ENCODE data around the gene GABRR2. TPM values are rescaled to one million over a fixed set of nuclear protein-coding genes. Genes with fewer than 3 reads are reported as not detected.
A peak's percentile ranks its signal among the peaks of the same experiment; 100 is the strongest.
"Not testable (repeated sequence)": the region's sequence is repeated elsewhere in the genome, so short reads cannot be mapped to it uniquely, and the experiment has no call there.

The GABRR2 gene
- total RNA-seq, 6 experiments from 2014 or later, result 0.10 to 0.24 (median 0.12) TPM; not detected in 2

DNA sequence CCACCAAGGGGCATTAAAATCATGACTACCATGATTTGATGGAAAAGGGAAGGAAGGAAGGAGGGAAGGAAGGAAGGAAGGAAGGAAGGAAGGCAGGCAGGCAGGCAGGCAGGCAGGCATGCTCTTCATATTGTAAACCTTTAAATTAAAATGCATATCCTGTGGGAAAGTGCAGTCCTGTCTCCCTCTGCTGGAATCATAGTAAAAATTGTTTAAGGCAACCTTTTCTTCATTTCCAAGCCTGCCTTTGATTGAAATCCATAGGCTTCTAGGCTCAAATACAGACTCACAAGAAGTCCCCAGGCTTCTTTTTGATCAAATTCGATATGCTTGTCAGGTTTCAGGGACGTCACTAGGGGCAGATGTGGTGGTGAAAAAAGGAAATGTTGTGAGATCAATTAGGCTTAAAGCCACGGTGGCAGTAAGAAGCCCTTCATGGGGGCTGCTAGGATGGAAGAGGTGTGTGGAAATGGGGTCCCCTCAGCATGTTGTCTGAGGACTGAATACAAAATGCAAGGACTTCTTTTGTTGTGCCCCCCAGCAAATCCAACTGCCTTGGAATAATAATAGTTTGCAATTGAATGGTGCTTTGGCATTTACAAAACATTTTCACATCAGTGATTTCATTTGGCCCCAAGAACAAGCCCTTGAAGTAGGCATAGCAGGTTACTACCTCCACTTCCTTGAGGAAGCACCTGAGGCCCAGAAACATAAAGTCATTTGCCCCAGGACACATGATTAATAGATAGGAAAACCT lies 72.3 kb downstream of the GABRR2 start:
- no peaks in the 10 kb centered on the region for H3K9me3 Mint-ChIP-seq
- H3K36me3 Mint-ChIP-seq (ENCODE audit: low read depth), result no peaks in the 10 kb centered on the region
- H3K27ac Mint-ChIP-seq, result no peak overlapping the region
- TF ChIP-seq, protein P1, sequence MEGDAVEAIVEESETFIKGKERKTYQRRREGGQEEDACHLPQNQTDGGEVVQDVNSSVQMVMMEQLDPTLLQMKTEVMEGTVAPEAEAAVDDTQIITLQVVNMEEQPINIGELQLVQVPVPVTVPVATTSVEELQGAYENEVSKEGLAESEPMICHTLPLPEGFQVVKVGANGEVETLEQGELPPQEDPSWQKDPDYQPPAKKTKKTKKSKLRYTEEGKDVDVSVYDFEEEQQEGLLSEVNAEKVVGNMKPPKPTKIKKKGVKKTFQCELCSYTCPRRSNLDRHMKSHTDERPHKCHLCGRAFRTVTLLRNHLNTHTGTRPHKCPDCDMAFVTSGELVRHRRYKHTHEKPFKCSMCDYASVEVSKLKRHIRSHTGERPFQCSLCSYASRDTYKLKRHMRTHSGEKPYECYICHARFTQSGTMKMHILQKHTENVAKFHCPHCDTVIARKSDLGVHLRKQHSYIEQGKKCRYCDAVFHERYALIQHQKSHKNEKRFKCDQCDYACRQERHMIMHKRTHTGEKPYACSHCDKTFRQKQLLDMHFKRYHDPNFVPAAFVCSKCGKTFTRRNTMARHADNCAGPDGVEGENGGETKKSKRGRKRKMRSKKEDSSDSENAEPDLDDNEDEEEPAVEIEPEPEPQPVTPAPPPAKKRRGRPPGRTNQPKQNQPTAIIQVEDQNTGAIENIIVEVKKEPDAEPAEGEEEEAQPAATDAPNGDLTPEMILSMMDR (IDR thresholded peaks at IDR 0.05), result peak; percentile 71
- peak; percentile 50 for DNase-seq
- peaks cover 7% of the 10 kb centered on the region for H3K4me1 Mint-ChIP-seq (ENCODE audit: low read depth)
- peaks cover 26% of the 10 kb centered on the region for H3K27me3 Mint-ChIP-seq (ENCODE audit: insufficient read depth)
- no peak overlapping the region for H3K4me3 Mint-ChIP-seq

DNA sequence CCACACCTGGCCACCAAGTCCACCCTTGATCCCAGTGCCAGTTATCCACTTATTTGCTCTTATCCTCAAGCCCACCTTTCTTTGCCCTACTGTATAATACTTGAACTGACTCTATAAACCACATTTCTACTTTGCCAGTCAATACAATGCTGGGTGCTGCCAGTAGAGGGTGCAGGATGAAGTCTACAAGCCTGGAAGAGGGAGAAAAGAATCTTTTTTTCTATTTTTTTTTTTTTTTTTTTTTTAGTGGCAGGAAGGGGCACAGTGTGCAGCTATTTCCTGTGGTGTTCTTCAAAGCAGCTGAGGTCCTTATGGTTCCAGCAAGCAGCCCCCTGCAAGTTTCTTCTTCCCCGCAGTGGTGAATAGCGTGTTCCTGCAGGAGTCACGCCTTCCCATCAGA lies 75.8 kb downstream of the GABRR2 start:
- no peaks in the 10 kb centered on the region for H3K36me3 Mint-ChIP-seq (ENCODE audit: low read depth)
- H3K9me3 Mint-ChIP-seq, result no peaks in the 10 kb centered on the region; the same call in 1 of the 2 replicates
- no peak overlapping the region for H3K27ac Mint-ChIP-seq
- no peak for DNase-seq
- peaks cover 17% of the 10 kb centered on the region for H3K27me3 Mint-ChIP-seq (ENCODE audit: insufficient read depth)
- peaks cover 7% of the 10 kb centered on the region for H3K4me1 Mint-ChIP-seq (ENCODE audit: low read depth)
- TF ChIP-seq, protein P1 (IDR thresholded peaks at IDR 0.05), result peak; percentile 60
- no peak overlapping the region for H3K4me3 Mint-ChIP-seq

- no peaks in the 10 kb centered on the region for H3K36me3 Mint-ChIP-seq (ENCODE audit: low read depth)
- H3K27ac Mint-ChIP-seq, result no peak overlapping the region
- DNase-seq, result no peak
- H3K4me3 Mint-ChIP-seq, result no peak overlapping the region
- peaks cover 17% of the 10 kb centered on the region for H3K27me3 Mint-ChIP-seq (ENCODE audit: insufficient read depth)
- TF ChIP-seq, protein P1 (IDR thresholded peaks at IDR 0.05), result no peak
- H3K4me1 Mint-ChIP-seq (ENCODE audit: low read depth), result no peaks in the 10 kb centered on the region
- no peaks in the 10 kb centered on the region; the same call in 1 of the 2 replicates for H3K9me3 Mint-ChIP-seq
Observed at GRCh38 chr6:89237158-89237557, 77.9 kb downstream of the GABRR2 start.

- H3K27ac Mint-ChIP-seq; DNase-seq; H3K4me1 Mint-ChIP-seq (ENCODE audit: low read depth); H3K4me3 Mint-ChIP-seq; H3K9me3 Mint-ChIP-seq; H3K36me3 Mint-ChIP-seq (ENCODE audit: low read depth): not testable (repeated sequence)
- peaks cover 15% of the 10 kb centered on the region for H3K27me3 Mint-ChIP-seq (ENCODE audit: insufficient read depth)
Observed at GRCh38 chr6:89233605-89234004, 81.5 kb downstream of the GABRR2 start.

GRCh38 chr6:89222712-89223039 lies 92.4 kb downstream of the GABRR2 start:
- TF ChIP-seq, protein P1 (IDR thresholded peaks at IDR 0.05), result no peak
- H3K36me3 Mint-ChIP-seq (ENCODE audit: low read depth), result no peaks in the 10 kb centered on the region
- no peak for DNase-seq
- H3K27me3 Mint-ChIP-seq (ENCODE audit: insufficient read depth), result peaks cover 5% of the 10 kb centered on the region
- peaks cover 12% of the 10 kb centered on the region; the same call in 1 of the 2 replicates for H3K4me1 Mint-ChIP-seq (ENCODE audit: low read depth)
- H3K9me3 Mint-ChIP-seq, result peaks cover 5% of the 10 kb centered on the region; the same call in 1 of the 2 replicates
- no peak overlapping the region for H3K4me3 Mint-ChIP-seq
- no peak overlapping the region for H3K27ac Mint-ChIP-seq

GRCh38 chr6:89221971-89222711 lies 93.0 kb downstream of the GABRR2 start:
- H3K27ac Mint-ChIP-seq, result no peak overlapping the region
- TF ChIP-seq, protein P1 (IDR thresholded peaks at IDR 0.05), result no peak
- no peak overlapping the region for H3K4me3 Mint-ChIP-seq
- DNase-seq, result peak; percentile 8
- peaks cover 5% of the 10 kb centered on the region; the same call in 1 of the 2 replicates for H3K9me3 Mint-ChIP-seq
- H3K36me3 Mint-ChIP-seq (ENCODE audit: low read depth), result no peaks in the 10 kb centered on the region
- H3K4me1 Mint-ChIP-seq (ENCODE audit: low read depth), result peaks cover 16% of the 10 kb centered on the region; the same call in 1 of the 2 replicates
- H3K27me3 Mint-ChIP-seq (ENCODE audit: insufficient read depth), result peaks cover 5% of the 10 kb centered on the region

Measured in HFFc6 (cell line).